Left ventricle myocardium superior (tissue), 1 donor: Measurements from ENCODE around the gene SYCE3. TPM values are rescaled to one million over a fixed set of nuclear protein-coding genes. Genes with fewer than 3 reads are reported as not detected.
A peak's percentile ranks its signal among the peaks of the same experiment; 100 is the strongest.

Source experiments
- ATAC-seq: fragments of 200-7000 bp; cut with Tn5 transposase; one replicate; pipeline ENCODE4 v1.9.1; 2020; ENCODE audit warnings: mild to moderate bottlenecking, moderate library complexity
- DNase-seq: peaks from one replicate; pipeline ENCODE4 v3.0.0-alpha.2; 2020
- intact Hi-C: fragments of 100-400 bp; cut with micrococcal nuclease; formaldehyde crosslinking; loops from one replicate; pipeline ENCODE4 v1.11.0; 2022
- total RNA-seq: library from RNA; stranded (reverse); fragmentation: NEBNext Ultra II Directional; extraction: Animal tissue kit (Norgen Biotek cat#: 25700); gene quantifications from one replicate; pipeline ENCODE4 v1.2.1, GENCODE V29; 2021
- donor health status: DM: no; HTN: yes; CAD: no; lungs with severe emphysema.

SYCE3 gene
- total RNA-seq, 1 donor from 2014 or later: not detected

- intact Hi-C loops: no loop called here
- peak; percentile 3 for DNase-seq
- ATAC-seq: no peak
These were observed 39.1 kb upstream of the SYCE3 start for GRCh38 chr22:50601669-50602337.

- intact Hi-C loops: no loop called here
- ATAC-seq: no peak
- peak; percentile 29 for DNase-seq
These were observed 38.4 kb upstream of the SYCE3 start for GRCh38 chr22:50600967-50601668.

- ATAC-seq: peak; percentile 35
- intact Hi-C loops: no loop called here
- peak; percentile 29 for DNase-seq
These were observed 37.8 kb upstream of the SYCE3 start, which contains the start of gene MAPK8IP2 for GRCh38 chr22:50600538-50600937. Gene MAPK8IP2 (plus strand): TSS chr22:50600793. CDS start chr22:50600819, 26 bp downstream.

GRCh38 chr22:50599816-50600455, 37.2 kb upstream of the SYCE3 start:
- peak; percentile 75 for DNase-seq

GRCh38 chr22:50597097-50597496, 34.4 kb upstream of the SYCE3 start:
- no peak for DNase-seq
- no peak for ATAC-seq
- intact Hi-C loops: no loop called here

More at GRCh38 chr22:50599816-50600455, 37.2 kb upstream of the SYCE3 start:
- ATAC-seq: peak; percentile 92
- intact Hi-C loops: no loop called here

- ATAC-seq (no peak), DNase-seq (no peak)
- intact Hi-C loops: no loop called here
These were observed 32.5 kb upstream of the SYCE3 start for GRCh38 chr22:50595189-50595588.

- DNase-seq (peak; percentile 1), ATAC-seq (no peak)
- intact Hi-C loops: no loop called here
These were observed 24.7 kb upstream of the SYCE3 start for GRCh38 chr22:50587407-50587806.

GRCh38 chr22:50586416-50586815, 23.7 kb upstream of the SYCE3 start:
- intact Hi-C loops: no loop called here
- DNase-seq: peak; percentile 12
- no peak for ATAC-seq

GRCh38 chr22:50585781-50586180, 23.1 kb upstream of the SYCE3 start:
- ATAC-seq: no peak
- intact Hi-C loops: no loop called here
- DNase-seq: peak; percentile 3

GRCh38 chr22:50585238-50585637, 22.5 kb upstream of the SYCE3 start:
- peak; percentile 6 for DNase-seq

GRCh38 chr22:50584106-50585096, 21.7 kb upstream of the SYCE3 start:
- intact Hi-C loops: no loop called here
- ATAC-seq (no peak), DNase-seq (peak; percentile 12)

More at GRCh38 chr22:50585238-50585637, 22.5 kb upstream of the SYCE3 start:
- intact Hi-C loops: no loop called here
- ATAC-seq: no peak

GRCh38 chr22:50583294-50583861, 20.7 kb upstream of the SYCE3 start:
- ATAC-seq: peak; percentile 19
- intact Hi-C loops: no loop called here
- peak; percentile 20 for DNase-seq

- intact Hi-C loops: no loop called here
- DNase-seq: peak; percentile 99
- ATAC-seq: peak; percentile 92
These were observed 20.0 kb upstream of the SYCE3 start, which contains the start of gene CHKB for GRCh38 chr22:50582493-50583293. Gene CHKB (minus strand): TSS chr22:50582849. CDS start chr22:50582781, 68 bp downstream.

GRCh38 chr22:50581950-50582492, 19.3 kb upstream of the SYCE3 start:
- no peak for DNase-seq
- no peak for ATAC-seq
- intact Hi-C loops: no loop called here

- ATAC-seq (no peak), DNase-seq (no peak)
- intact Hi-C loops: no loop called here
These were observed 18.6 kb upstream of the SYCE3 start for GRCh38 chr22:50581031-50581949.

- intact Hi-C loops: no loop called here
- DNase-seq (no peak), ATAC-seq (no peak)
These were observed 17.0 kb upstream of the SYCE3 start for GRCh38 chr22:50579752-50580151.
